IMR-90 (cell line): Measurements from ENCODE around the gene KRTAP3-1. TPM values are rescaled to one million over a fixed set of nuclear protein-coding genes. Genes with fewer than 3 reads are reported as not detected.

Experiments
- ATAC-seq: fragments of 200-7000 bp; cut with Tn5 transposase; 2 replicates; pipeline ENCODE4 v1.9.1; 2020; ENCODE audit warnings: low read depth, mild to moderate bottlenecking, moderate library complexity
- BruUV-seq: library from RNA; stranded (reverse); fragments of 400-500 nt; replicated peaks from 2 replicates; lab custom pipeline; 2021; lab: Mats Ljungman, UMichigan
- CTCF ChIA-PET: fragments of 300-600 bp; formaldehyde crosslinking; extraction: SDS; loops from one replicate; lab custom pipeline; 2021; ENCODE audit warnings: antibody characterized with exemption; lab: Yijun Ruan, JAX
- POLR2A ChIA-PET: fragments of 300-600 bp; sonication (Branson Sonifier 250); formaldehyde crosslinking; loops from one replicate; lab custom pipeline; 2022; ENCODE audit warnings: antibody characterized with exemption; ENCODE audit not compliant: unreplicated experiment; lab: Charles Lee
- DNase-seq: peaks from one replicate; pipeline ENCODE4 v3.0.0; 2013
- H2AFZ ChIP-seq: replicated peaks from 2 replicates; pipeline ENCODE3; 2013; ENCODE audit warnings: low read length, mild to moderate bottlenecking; ENCODE audit not compliant: poor library complexity
- H2AK5ac ChIP-seq: 2 replicates; pipeline ENCODE4 v1.6.1; 2013; ENCODE audit warnings: low read depth, low read length, inconsistent platforms
- H2AK9ac ChIP-seq: replicated peaks from 2 replicates; pipeline ENCODE3; 2013; ENCODE audit warnings: mild to moderate bottlenecking, low read depth, low read length, moderate library complexity; ENCODE audit not compliant: poor library complexity
- H2BK120ac ChIP-seq: 2 replicates; pipeline ENCODE4 v1.6.1; 2013; ENCODE audit warnings: low read depth, low read length, inconsistent platforms
- H2BK15ac ChIP-seq: 3 replicates; pipeline ENCODE4 v1.6.1; 2013; ENCODE audit warnings: low read depth, low read length, inconsistent platforms
- H2BK20ac ChIP-seq: 2 replicates; pipeline ENCODE4 v1.6.1; 2013; ENCODE audit warnings: low read depth, mild to moderate bottlenecking, inconsistent platforms, low read length, moderate library complexity
- H2BK5ac ChIP-seq: 2 replicates; pipeline ENCODE4 v1.6.1; 2013; ENCODE audit warnings: mild to moderate bottlenecking, low read depth, low read length, inconsistent platforms; ENCODE audit not compliant: poor library complexity, severe bottlenecking
- H3K14ac ChIP-seq: replicated peaks from 2 replicates; pipeline ENCODE4 v1.6.1; 2013; ENCODE audit warnings: low read depth, low read length, inconsistent platforms
- H3K18ac ChIP-seq: 2 replicates; pipeline ENCODE4 v1.6.1; 2013; ENCODE audit warnings: low read depth, low read length, control low read depth
- H3K23ac ChIP-seq: 2 replicates; pipeline ENCODE4 v1.6.1; 2013; ENCODE audit warnings: low read depth, low read length, inconsistent platforms
- H3K27ac ChIP-seq: 2 replicates; pipeline ENCODE4 v1.5.1; 2013; ENCODE audit warnings: mild to moderate bottlenecking, control low read depth, low read length; ENCODE audit not compliant: insufficient read depth
- H3K27me3 ChIP-seq: 2 replicates; pipeline ENCODE4 v1.6.1; 2013; ENCODE audit warnings: low read length; ENCODE audit not compliant: control insufficient read depth, insufficient read depth
- H3K36me3 ChIP-seq: 2 replicates; pipeline ENCODE4 v1.6.1; 2013; ENCODE audit warnings: low read length, mixed read lengths; ENCODE audit not compliant: control insufficient read depth, insufficient read depth
- H3K4ac ChIP-seq: 2 replicates; pipeline ENCODE4 v1.6.1; 2013; ENCODE audit warnings: low read depth, low read length, inconsistent platforms
- H3K4me1 ChIP-seq: 2 replicates; pipeline ENCODE4 v1.6.1; 2013; ENCODE audit warnings: low read length, mixed read lengths; ENCODE audit not compliant: control insufficient read depth, insufficient read depth
- H3K4me2 ChIP-seq: 2 replicates; pipeline ENCODE4 v1.6.1; 2013; ENCODE audit warnings: low read depth, mild to moderate bottlenecking, control low read depth, low read length, moderate library complexity
- H3K4me3 ChIP-seq: 2 replicates; pipeline ENCODE4 v1.5.1; 2013; ENCODE audit warnings: low read depth, mild to moderate bottlenecking, control low read depth, low read length, moderate library complexity; ENCODE audit not compliant: insufficient read depth
- H3K56ac ChIP-seq: 2 replicates; pipeline ENCODE4 v1.6.1; 2013; ENCODE audit warnings: low read length, inconsistent platforms; ENCODE audit not compliant: insufficient read depth; ENCODE audit errors: extremely low read depth
- H3K79me1 ChIP-seq, 2 experiments: 2 replicates each; pipeline ENCODE4 v1.6.1; 2013; ENCODE audit warnings: low read length in 2 of 2, inconsistent platforms in 1 of 2, low read depth in 1 of 2
- H3K9ac ChIP-seq: 2 replicates; pipeline ENCODE4 v1.6.1; 2013; ENCODE audit warnings: low read depth, low read length, control low read depth
- H3K9me1 ChIP-seq: 2 replicates; pipeline ENCODE4 v1.6.1; 2013; ENCODE audit warnings: low read length, inconsistent platforms; ENCODE audit not compliant: insufficient read depth
- H3K9me3 ChIP-seq: 2 replicates; pipeline ENCODE4 v1.6.1; 2013; ENCODE audit warnings: low read length; ENCODE audit not compliant: control insufficient read depth, insufficient read depth
- H4K20me1 ChIP-seq: 2 replicates; pipeline ENCODE4 v1.6.1; 2013; ENCODE audit warnings: low read length, inconsistent platforms; ENCODE audit not compliant: insufficient read depth
- H4K5ac ChIP-seq: 2 replicates; pipeline ENCODE4 v1.6.1; 2013; ENCODE audit warnings: mild to moderate bottlenecking, low read depth, low read length, control low read depth
- H4K8ac ChIP-seq, 2 experiments: 2 replicates each; pipeline ENCODE4 v1.6.1; 2013; ENCODE audit warnings: low read depth in 2 of 2, low read length in 2 of 2, control low read depth in 1 of 2, inconsistent platforms in 1 of 2
- H4K91ac ChIP-seq: 2 replicates; pipeline ENCODE4 v1.6.1; 2013; ENCODE audit warnings: low read depth, low read length, inconsistent platforms; ENCODE audit not compliant: insufficient read depth
- CEBPB ChIP-seq: IDR thresholded peaks from 2 replicates; pipeline ENCODE4 v1.6.1; 2012; ENCODE audit warnings: low read depth, low read length, improper control_type of control experiment
- MAFK ChIP-seq: IDR thresholded peaks from 2 replicates; pipeline ENCODE4 v1.6.1; 2012; ENCODE audit warnings: low read depth, low read length, improper control_type of control experiment
- NFE2L2 ChIP-seq: fragments of 150-350 bp; IDR thresholded peaks from 2 replicates; pipeline ENCODE4 v1.6.1; 2016; ENCODE audit warnings: low read depth, mild to moderate bottlenecking, low read length
- POLR2A ChIP-seq: IDR thresholded peaks from 2 replicates; pipeline ENCODE4 v1.6.1; 2012; ENCODE audit warnings: mild to moderate bottlenecking, low read depth, low read length
- RAD21 ChIP-seq: IDR thresholded peaks from 2 replicates; pipeline ENCODE4 v1.6.1; 2012; ENCODE audit warnings: low read length, improper control_type of control experiment
- RCOR1 ChIP-seq: IDR thresholded peaks from 2 replicates; pipeline ENCODE4 v1.6.1; 2012; ENCODE audit warnings: mild to moderate bottlenecking, low read length, improper control_type of control experiment; ENCODE audit not compliant: insufficient replicate concordance
- SMC3 ChIP-seq: fragments of 150-350 bp; IDR thresholded peaks from 2 replicates; pipeline ENCODE4 v1.6.1; 2016; ENCODE audit warnings: low read depth, mild to moderate bottlenecking, antibody characterized with exemption, low read length, moderate library complexity
- WGBS, 2 experiments: methylation state at CpG; one replicate each; pipeline versions ENCODE4 v1.1.5 to v1.1.7; 2013; ENCODE audit warnings: missing lambda C conversion rate in 2 of 2; ENCODE audit not compliant: insufficient read length in 1 of 2; ENCODE audit errors: extremely low coverage in 2 of 2; 5-methylcytosine and 5-hydroxymethylcytosine counted together
- dilution Hi-C: fragments of 300-500 bp; cut with HindIII; formaldehyde crosslinking; loops from one replicate; pipeline ENCODE4 v1.14.3; 2018; ENCODE audit warnings: low sequenced_read_pairs; ENCODE audit not compliant: unreplicated experiment
- in situ Hi-C: fragments of 300-500 bp; cut with MboI; formaldehyde crosslinking; loops from 3 replicates; pipeline ENCODE4 v1.14.3; 2019; ENCODE audit warnings: low sequenced_read_pairs, inconsistent platforms, mixed read lengths
- intact Hi-C: fragments of 100-400 bp; cut with micrococcal nuclease; formaldehyde crosslinking; loops from 2 replicates; pipeline ENCODE4 v1.10.0; 2022
- polyA plus RNA-seq, 3 experiments: library from polyadenylated mRNA; depleted of rRNA; stranded (reverse); fragments of >200 nt; gene quantifications; 2 replicates each; pipeline ENCODE4 v1.2.3, GENCODE V29; 2012; ENCODE audit warnings: low replicate concordance in 1 of 3
- total RNA-seq: library from RNA; depleted of rRNA; stranded (reverse); fragments of >200 nt; gene quantifications from 2 replicates; pipeline ENCODE4 v1.2.3, GENCODE V29; 2012

KRTAP3-1 gene
- total and polyA plus RNA-seq, 2 of the 4 experiments (the other 2 are of a cell fraction), result not detected

GRCh38 chr17:40978575-40979151, 30.3 kb downstream of the KRTAP3-1 start:
- Histone ChIP-seq H4K20me1 (no peaks in the 10 kb centered on the region), H4K8ac (no peak overlapping the region), H3K4me1 (peaks cover 5% of the 10 kb centered on the region), H2AK5ac (no peak overlapping the region), H3K4ac (0 out of 2 replicates have a peak overlapping the region, but pooled peaks have one; percentile 24), H2BK120ac (no peak overlapping the region), H3K36me3 (no peaks in the 10 kb centered on the region), H3K56ac (no peak overlapping the region), H2BK15ac (no peak overlapping the region), H3K27me3 (no peaks in the 10 kb centered on the region), H3K14ac (no peak overlapping the region), H2AK9ac (no peak overlapping the region), H4K5ac (no peak overlapping the region), H2BK5ac (no peak overlapping the region), H2BK20ac (no peak overlapping the region), H3K9me3 (no peaks in the 10 kb centered on the region), H3K4me2 (no peak overlapping the region), H3K23ac (no peak overlapping the region), H3K4me3 (no peak overlapping the region), H4K91ac (no peak overlapping the region), H3K9ac (no peak overlapping the region), H3K79me1 (no peaks in the 10 kb centered on the region), H3K27ac (no peak overlapping the region), H3K18ac (no peak overlapping the region), H3K9me1 (no peaks in the 10 kb centered on the region), H2AFZ (peak overlapping the region; percentile 47)
- dilution Hi-C loops (no loop called here), intact Hi-C loops (no loop called here), in situ Hi-C loops (no loop called here)
- no peak for TF ChIP-seq RCOR1
- TF ChIP-seq POLR2A, result no peak
- no peak for TF ChIP-seq SMC3
- TF ChIP-seq CEBPB, result no peak
- no peak for TF ChIP-seq MAFK
- no peak for TF ChIP-seq NFE2L2
- TF ChIP-seq RAD21, result no peak
- DNase-seq (no peak), ATAC-seq (no peak)
- ChIA-PET CTCF (no interaction called here), POLR2A (no interaction called here)
- 87% methylated on average over 11 of the region's 13 CpGs; no CpG with 5 or more reads in 1 of the 2 experiments for WGBS, 2 experiments
- no TSS peak for BruUV-seq
